ENCODE measurements around the gene PRKAG2.
"Not testable (repeated sequence)": the region's sequence is repeated elsewhere in the genome, so short reads cannot be mapped to it uniquely, and the experiment has no call there.

The PRKAG2 gene

DNA sequence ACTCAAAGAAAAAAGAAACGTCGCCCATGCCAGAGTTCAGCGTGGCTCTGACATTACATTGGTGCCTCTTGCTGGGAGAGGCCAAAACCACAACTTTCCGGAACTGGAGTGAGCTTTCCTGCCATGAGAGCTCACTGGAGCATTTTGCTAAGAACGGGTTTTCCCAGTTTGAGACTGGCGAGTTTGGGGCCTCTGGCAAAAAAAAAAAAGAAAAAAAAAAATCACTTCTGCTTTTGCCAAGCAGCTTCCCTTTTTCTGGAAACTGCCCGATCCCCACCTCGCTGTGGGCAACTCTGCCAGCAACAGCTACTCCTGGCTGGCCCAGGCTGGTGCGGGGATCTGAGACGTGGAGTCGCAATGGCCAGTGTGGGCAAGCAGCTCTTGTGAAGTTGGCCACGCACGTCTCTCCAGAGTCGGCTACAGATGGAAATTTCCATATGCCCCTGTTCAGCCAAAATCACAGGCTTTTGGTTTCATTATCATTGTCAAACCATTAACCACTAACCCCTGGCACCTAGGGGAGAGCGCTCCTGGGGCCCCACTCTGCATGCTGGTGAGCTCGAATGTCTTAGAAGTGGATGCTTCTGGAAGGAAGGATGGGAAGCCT lies 25.7 kb downstream of the PRKAG2 start:
- DNase-seq (ENCODE audit: low read depth): no peak

DNA sequence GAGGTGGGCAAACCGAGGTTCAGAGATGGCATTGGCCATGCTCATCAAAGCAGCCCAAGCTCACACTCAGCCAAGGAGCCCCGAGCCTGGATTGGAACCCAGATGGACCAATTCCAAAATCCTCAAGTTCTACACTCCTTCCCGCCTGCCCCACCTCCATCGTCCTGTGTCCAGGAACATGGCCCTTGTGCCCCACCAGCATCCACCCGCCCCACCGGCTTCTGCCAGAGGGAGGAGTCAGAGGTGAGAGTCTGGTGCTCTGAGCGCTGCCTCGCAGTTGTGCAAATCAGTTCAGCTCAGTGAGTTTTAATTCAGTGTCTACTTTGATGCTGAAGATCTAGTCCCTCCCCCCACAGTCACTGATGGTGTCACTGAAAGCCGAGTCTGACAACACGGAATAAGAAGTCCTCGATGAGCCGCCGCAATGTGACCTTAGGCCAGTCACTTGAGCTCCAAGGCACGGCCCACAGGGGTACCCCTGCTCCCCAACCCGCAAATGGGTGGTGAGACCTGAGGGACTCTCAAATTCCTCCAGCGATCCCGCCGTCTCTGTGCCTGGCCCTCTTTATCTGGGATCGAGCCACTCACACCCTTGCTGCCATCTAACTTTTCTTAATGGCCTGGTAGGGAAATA lies 26.3 kb downstream of the PRKAG2 start:
- DNase-seq (ENCODE audit: low read depth): no peak

GRCh38 chr7:151849879-151850260 lies 27.0 kb downstream of the PRKAG2 start:
- DNase-seq (ENCODE audit: low read depth): no peak

DNA sequence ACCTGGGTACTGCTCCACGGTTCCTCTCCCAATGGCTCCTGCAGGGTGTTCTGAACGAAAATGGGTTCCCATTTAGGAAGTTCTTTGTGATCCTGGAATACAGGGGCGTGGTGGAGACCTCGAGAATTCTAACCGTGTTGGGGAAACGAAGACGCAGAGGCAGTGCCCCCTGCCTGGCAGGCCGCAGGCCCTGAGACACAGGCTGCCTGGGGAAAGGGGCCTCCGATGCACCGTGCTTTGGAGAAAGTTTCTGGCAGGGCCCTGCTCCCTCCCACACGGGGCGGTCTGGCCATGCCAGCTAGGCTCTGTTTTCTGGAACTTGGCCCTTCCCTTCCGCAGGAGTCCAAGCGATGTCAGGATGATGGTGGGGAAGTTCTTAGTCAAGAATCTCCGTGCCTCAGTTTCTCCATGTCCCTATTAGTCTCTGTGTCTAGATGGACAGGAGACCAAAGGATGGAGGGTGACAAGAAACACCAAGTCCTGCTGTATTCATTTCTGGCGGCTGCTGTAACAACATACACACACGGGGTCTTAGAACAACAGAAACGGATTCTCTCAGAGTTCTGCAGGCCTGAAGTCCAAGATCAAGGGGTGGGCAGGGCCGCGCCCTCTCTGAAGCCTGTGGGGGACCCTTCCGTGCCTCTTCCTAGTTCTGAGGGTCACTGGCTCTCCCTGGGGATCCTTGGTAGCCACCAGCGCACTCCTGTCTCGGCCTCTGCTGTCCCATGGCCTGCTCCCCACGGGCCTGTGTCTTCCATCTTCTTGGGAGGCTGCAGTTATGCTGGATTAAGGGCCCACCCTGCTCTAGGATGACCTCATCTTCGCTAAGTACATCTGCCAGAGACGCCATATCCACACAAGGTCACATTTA lies 27.7 kb downstream of the PRKAG2 start:
- DNase-seq (ENCODE audit: low read depth): no peak

DNA sequence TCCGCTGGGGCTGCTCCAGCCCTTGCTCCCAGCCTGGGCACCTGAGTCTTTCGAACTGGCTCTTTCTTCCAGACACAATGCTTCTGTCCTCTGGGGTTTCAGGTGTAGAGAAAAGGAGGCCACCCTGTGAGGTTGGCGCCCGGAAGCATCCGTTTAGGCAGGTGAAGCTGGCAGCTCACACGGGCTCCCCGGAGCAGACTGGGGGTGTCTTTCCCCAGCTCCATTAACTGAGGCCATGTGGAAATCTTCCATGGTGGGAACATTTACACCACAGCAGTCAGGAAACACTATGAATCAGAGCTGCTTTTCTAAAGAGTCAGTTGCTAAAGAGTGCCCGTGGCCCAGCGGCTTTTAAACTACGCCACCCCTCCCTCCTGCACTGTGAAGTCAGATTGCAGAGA lies 29.2 kb downstream of the PRKAG2 start:
- DNase-seq (ENCODE audit: low read depth): no peak

GRCh38 chr7:151847136-151847535 lies 29.8 kb downstream of the PRKAG2 start:
- no peak for DNase-seq (ENCODE audit: low read depth)

GRCh38 chr7:151845412-151846205 lies 31.3 kb downstream of the PRKAG2 start:
- DNase-seq (ENCODE audit: low read depth): no peak

GRCh38 chr7:151844825-151845200 lies 32.1 kb downstream of the PRKAG2 start:
- no peak for DNase-seq (ENCODE audit: low read depth)

DNA sequence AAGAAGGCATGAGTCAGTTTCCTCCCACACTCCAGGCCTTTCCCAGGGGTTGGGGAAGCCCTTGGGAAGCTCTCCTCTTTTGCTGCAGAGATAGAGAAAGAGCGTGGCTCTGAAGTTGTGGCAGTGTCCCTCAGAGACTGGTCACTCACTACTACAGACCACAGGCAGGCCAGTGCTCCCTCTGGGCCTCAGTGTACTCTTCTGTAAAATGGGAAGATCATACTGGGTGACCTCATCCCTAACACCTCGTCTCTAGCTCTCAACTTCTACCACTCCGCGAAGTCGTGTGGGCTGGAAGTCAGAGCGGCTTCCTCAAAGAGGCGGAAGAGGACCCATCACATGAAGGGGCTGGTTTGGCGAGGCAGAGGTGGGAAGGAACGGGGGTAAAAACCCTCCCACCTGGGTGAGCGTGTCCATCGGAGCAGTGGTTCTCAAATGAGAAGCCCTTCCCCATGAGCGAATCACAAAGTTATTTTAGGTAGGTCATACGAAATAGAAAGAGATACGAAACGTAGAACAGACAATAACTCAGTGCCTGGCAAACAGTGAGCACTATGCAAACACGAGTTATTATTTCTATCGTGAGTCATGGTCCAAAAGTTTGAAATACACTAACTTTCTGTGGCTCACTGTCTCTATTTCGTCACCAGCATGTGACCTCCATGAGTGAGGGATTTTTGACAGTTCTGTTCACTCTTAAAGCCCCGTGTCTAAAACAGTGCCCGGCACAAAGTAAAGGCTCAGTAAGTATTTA lies 32.7 kb downstream of the PRKAG2 start:
- DNase-seq (ENCODE audit: low read depth): no peak

GRCh38 chr7:151843181-151843580 lies 33.7 kb downstream of the PRKAG2 start:
- DNase-seq (ENCODE audit: low read depth): no peak

- DNase-seq (ENCODE audit: low read depth): not testable (repeated sequence)
Observed at GRCh38 chr7:151841395-151842051, 35.4 kb downstream of the PRKAG2 start.

GRCh38 chr7:151840088-151840910 lies 36.6 kb downstream of the PRKAG2 start:
- no peak for DNase-seq (ENCODE audit: low read depth)

GRCh38 chr7:151839451-151839921 lies 37.4 kb downstream of the PRKAG2 start:
- DNase-seq (ENCODE audit: low read depth): no peak

DNA sequence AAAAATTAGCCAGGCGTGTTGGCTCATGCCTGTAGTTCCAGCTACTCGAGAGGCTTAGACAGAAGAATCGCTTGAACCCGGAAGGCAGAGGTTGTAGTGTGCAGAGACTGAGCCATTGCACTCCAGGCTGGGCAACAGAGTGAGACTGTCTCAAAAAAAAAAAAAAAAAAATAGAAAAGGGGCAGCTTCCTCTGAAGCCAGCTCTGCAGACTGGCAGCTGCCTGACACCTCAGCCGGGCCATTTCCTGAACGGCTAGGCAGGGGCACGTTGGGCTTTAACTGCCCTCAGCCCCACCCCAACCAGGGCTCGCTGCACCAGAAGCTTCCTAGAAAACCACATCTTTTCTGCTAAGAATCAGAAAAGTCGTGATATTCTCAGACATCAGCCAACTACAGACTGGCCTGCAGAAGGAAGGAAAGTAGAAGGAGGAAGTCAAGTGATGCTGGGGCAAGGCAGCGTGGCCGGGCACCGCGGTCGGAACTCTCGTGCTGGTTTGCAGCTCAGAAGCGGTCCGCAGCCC lies 38.0 kb downstream of the PRKAG2 start:
- DNase-seq (ENCODE audit: low read depth): no peak

DNA sequence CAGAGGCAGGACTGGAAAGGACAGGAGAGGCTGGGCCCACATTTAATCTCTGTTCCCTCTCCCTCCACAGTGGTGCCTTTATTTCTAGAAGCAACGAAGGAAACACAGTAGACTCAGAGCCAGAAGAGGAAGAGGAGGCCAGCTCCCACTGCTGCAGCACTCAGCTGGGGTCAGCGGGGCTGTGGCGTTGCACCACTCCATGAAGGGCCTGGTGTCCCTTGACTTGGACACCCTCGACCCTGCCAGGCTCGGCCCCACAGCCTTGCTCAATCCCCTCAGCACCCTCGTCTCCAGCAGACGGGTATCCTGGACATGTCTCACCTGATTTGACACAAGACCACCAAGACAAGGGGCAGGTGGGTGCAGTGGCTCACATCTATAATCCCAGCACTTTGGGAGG lies 38.8 kb downstream of the PRKAG2 start:
- no peak for DNase-seq (ENCODE audit: low read depth)

- no peak for DNase-seq (ENCODE audit: low read depth)
Observed at GRCh38 chr7:151837285-151838042, 39.5 kb downstream of the PRKAG2 start.

- no peak for DNase-seq (ENCODE audit: low read depth)
Observed at GRCh38 chr7:151836927-151837205, 40.0 kb downstream of the PRKAG2 start.

- DNase-seq (ENCODE audit: low read depth): no peak
Observed at GRCh38 chr7:151836191-151836926, 40.6 kb downstream of the PRKAG2 start.

DNA sequence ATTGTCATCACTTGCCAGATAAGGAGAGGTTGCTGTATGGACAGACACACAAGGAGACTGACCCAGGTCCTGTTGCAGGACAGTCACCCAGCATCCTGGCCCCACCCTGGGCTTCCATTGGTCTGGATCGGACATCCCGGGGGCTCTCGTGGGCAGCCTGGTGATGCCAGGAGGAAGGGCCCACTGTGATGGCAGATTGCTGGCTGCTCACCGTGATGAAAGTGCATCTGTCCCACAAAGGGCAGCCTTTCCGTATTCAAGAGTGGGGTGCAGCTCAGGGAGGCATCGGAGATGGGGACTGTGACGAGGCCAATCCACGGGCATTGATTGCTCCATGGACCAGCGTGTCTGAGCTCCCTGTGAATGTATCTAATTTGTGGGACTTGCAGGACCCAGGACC lies 41.3 kb downstream of the PRKAG2 start:
- DNase-seq (ENCODE audit: low read depth): no peak

Measured in stimulated activated CD8-positive, alpha-beta memory T cell treated with anti-CD3 and anti-CD28 coated beads, Interleukin-15, amount 100 ng/mL, for 24 hours (primary cell).